Measurements from ENCODE around the gene FSIP1. TPM values are rescaled to one million over a fixed set of nuclear protein-coding genes. Genes with fewer than 3 reads are reported as not detected.

FSIP1 gene
- total and polyA plus RNA-seq, 9 of the 15 experiments (the other 6 are each of a cell fraction or from before 2014, with no cell fraction given), result 0.07 to 0.51 (median 0.29) TPM

DNA sequence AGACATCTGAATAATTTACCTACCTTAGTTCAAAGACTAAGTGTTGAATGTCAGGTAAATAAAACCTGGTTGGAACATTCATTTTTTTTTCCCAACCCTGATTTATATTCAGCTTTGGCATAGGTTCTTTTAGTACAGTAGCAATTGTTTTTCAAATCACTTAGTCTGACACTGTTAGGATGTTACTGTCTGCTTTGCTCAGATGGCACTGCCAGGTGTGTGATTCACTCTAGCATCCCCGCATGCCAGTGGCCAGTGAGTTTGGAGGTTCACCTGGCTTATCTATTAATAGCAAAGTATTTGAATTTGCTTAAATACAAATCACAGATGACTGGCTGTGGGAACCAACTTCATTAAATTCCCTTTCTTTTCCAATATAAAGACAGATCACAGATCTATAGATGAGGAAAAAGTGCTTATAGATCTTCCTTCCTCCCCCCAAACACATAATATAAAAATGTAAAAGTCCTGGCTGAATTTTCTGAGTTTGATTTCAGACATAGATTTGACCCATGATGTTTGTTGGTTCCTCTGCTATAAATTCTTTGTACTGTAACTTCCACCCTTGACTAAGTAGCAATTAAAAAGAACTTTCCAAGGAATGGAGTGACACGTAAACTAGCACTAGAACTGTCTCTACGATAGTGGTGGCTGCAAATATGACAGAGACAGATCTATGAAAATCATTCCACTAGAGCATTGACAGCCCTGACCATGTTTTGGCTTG lies 197.8 kb downstream of the FSIP1 start:
- H3K27ac ChIP-seq (ENCODE audit: extremely low read depth, low read depth, low read length), result no peak overlapping the region
- TF ChIP-seq, protein P1, sequence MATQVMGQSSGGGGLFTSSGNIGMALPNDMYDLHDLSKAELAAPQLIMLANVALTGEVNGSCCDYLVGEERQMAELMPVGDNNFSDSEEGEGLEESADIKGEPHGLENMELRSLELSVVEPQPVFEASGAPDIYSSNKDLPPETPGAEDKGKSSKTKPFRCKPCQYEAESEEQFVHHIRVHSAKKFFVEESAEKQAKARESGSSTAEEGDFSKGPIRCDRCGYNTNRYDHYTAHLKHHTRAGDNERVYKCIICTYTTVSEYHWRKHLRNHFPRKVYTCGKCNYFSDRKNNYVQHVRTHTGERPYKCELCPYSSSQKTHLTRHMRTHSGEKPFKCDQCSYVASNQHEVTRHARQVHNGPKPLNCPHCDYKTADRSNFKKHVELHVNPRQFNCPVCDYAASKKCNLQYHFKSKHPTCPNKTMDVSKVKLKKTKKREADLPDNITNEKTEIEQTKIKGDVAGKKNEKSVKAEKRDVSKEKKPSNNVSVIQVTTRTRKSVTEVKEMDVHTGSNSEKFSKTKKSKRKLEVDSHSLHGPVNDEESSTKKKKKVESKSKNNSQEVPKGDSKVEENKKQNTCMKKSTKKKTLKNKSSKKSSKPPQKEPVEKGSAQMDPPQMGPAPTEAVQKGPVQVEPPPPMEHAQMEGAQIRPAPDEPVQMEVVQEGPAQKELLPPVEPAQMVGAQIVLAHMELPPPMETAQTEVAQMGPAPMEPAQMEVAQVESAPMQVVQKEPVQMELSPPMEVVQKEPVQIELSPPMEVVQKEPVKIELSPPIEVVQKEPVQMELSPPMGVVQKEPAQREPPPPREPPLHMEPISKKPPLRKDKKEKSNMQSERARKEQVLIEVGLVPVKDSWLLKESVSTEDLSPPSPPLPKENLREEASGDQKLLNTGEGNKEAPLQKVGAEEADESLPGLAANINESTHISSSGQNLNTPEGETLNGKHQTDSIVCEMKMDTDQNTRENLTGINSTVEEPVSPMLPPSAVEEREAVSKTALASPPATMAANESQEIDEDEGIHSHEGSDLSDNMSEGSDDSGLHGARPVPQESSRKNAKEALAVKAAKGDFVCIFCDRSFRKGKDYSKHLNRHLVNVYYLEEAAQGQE (IDR thresholded peaks at IDR 0.05; ENCODE audit: borderline replicate concordance), result no peak
- TF ChIP-seq, protein P1 (CRISPR knock-in tag; IDR thresholded peaks at IDR 0.05; ENCODE audit: low read depth), result no peak
- TF ChIP-seq FOXA1 (IDR thresholded peaks at IDR 0.05; ENCODE audit: borderline replicate concordance), result no peak
- no peak for TF ChIP-seq ZNF217 (CRISPR knock-in tag; IDR thresholded peaks at IDR 0.05)
- TF ChIP-seq ZNF23 (CRISPR knock-in tag; IDR thresholded peaks at IDR 0.05), result no peak
- TF ChIP-seq ZZZ3 (IDR thresholded peaks at IDR 0.05), result no peak
- TF ChIP-seq GABPB2 (CRISPR knock-in tag; conservative IDR thresholded peaks at IDR 0.05), result no peak
- TF ChIP-seq, protein P2, sequence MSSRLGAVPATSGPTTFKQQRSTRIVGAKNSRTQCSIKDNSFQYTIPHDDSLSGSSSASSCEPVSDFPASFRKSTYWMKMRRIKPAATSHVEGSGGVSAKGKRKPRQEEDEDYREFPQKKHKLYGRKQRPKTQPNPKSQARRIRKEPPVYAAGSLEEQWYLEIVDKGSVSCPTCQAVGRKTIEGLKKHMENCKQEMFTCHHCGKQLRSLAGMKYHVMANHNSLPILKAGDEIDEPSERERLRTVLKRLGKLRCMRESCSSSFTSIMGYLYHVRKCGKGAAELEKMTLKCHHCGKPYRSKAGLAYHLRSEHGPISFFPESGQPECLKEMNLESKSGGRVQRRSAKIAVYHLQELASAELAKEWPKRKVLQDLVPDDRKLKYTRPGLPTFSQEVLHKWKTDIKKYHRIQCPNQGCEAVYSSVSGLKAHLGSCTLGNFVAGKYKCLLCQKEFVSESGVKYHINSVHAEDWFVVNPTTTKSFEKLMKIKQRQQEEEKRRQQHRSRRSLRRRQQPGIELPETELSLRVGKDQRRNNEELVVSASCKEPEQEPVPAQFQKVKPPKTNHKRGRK (tag; IDR thresholded peaks at IDR 0.05), result no peak
- no peak for TF ChIP-seq ZNF175 (CRISPR knock-in tag; IDR thresholded peaks at IDR 0.05; ENCODE audit: low read depth)
- no peak for TF ChIP-seq MTF1 (CRISPR knock-in tag; IDR thresholded peaks at IDR 0.05; ENCODE audit: borderline replicate concordance)
- TF ChIP-seq RBM25 (IDR thresholded peaks at IDR 0.05; ENCODE audit: low read depth, low read length, severe bottlenecking), result no peak
- no peak for TF ChIP-seq ETS2 (tag; IDR thresholded peaks at IDR 0.05; ENCODE audit: borderline replicate concordance, poor library complexity, severe bottlenecking)

More for the DNA sequence above, 197.8 kb downstream of the FSIP1 start:
- Histone ChIP-seq H3K4me3 (no peak overlapping the region), H3K9me3 (replicated peaks; ENCODE audit: control insufficient read depth, insufficient read depth, low read depth, low read length) (peaks cover 3% of the 10 kb centered on the region; the same call in 1 of the 2 replicates), H3K27me3 (ENCODE audit: control insufficient read depth in 2 of 2, insufficient read depth in 2 of 2, low read length in 2 of 2) (peaks cover 43 to 75% of the 10 kb centered on the region in 2 experiments), H3K9me1 (ENCODE audit: control insufficient read depth, insufficient read depth, low read length) (no peaks in the 10 kb centered on the region), H2AFZ (ENCODE audit: low read depth, low read length) (no peak overlapping the region), H3K36me3 (ENCODE audit: control insufficient read depth, insufficient read depth, low read length) (no peaks in the 10 kb centered on the region), H4K20me1 (replicated peaks; ENCODE audit: control insufficient read depth, insufficient read depth, low read length) (0 out of 2 replicates have a peak, but pooled peaks cover 3% of the 10 kb centered on the region), H3K79me2 (ENCODE audit: control insufficient read depth, insufficient read depth, low read length) (no peaks in the 10 kb centered on the region), H3K9ac (ENCODE audit: insufficient read depth in 1 of 2, low read depth in 2 of 2, low read length in 2 of 2) (no peak overlapping the region), H3K4me2 (ENCODE audit: insufficient read depth, low read length) (no peak overlapping the region), H3K4me1 (replicated peaks in 1 of 2; ENCODE audit: control insufficient read depth in 2 of 2, insufficient read depth in 2 of 2, low read length in 2 of 2) (peaks cover 0 to 12% of the 10 kb centered on the region in 2 experiments; a peak in 2 of 5 replicates)
- ATAC-seq (no peak), FAIRE-seq (no peak), DNase-seq (ENCODE audit: extremely low read depth in 1 of 4, low spot score in 3 of 4) (no peak)
- intact Hi-C loops (cut with micrococcal nuclease) (loop anchor here (5.0 to 10.0 kb wide), 3 partner anchors 190 to 880 kb away; no protein-coding TSS in a partner anchor), in situ Hi-C loops (cut with MboI) (loop anchor here (25.0 kb wide), 1 partner anchor 773 kb away; no protein-coding TSS in a partner anchor)
- no TSS peak for BruUV-seq (replicated peaks)
- 0% methylated on average over 3 of the region's 3 CpGs for WGBS (ENCODE audit: insufficient coverage, low coverage, missing lambda C conversion rate)
- ChIA-PET CTCF (ENCODE audit: low intra/inter-chr PET ratio) (no interaction called here), POLR2A (interaction anchor here (0.6 kb wide), 1 partner anchor 441 kb away, joined by 4 read pairs; no protein-coding TSS in a partner anchor)

All from K562 (cell line).